IMR-90 (cell line): ENCODE results near the gene KCP. TPM values are rescaled to one million over a fixed set of nuclear protein-coding genes. Genes with fewer than 3 reads are reported as not detected.

ENCODE experiments used
- ATAC-seq: fragments of 200-7000 bp; cut with Tn5 transposase; 2 replicates; pipeline ENCODE4 v1.9.1; 2020; ENCODE audit warnings: low read depth, mild to moderate bottlenecking, moderate library complexity
- BruUV-seq: library from RNA; stranded (reverse); fragments of 400-500 nt; replicated peaks from 2 replicates; lab custom pipeline; 2021; lab: Mats Ljungman, UMichigan
- CTCF ChIA-PET: fragments of 300-600 bp; formaldehyde crosslinking; extraction: SDS; loops from one replicate; lab custom pipeline; 2021; ENCODE audit warnings: antibody characterized with exemption; lab: Yijun Ruan, JAX
- POLR2A ChIA-PET: fragments of 300-600 bp; sonication (Branson Sonifier 250); formaldehyde crosslinking; loops from one replicate; lab custom pipeline; 2022; ENCODE audit warnings: antibody characterized with exemption; ENCODE audit not compliant: unreplicated experiment; lab: Charles Lee
- DNase-seq: peaks from one replicate; pipeline ENCODE4 v3.0.0; 2013
- H2AFZ ChIP-seq: replicated peaks from 2 replicates; pipeline ENCODE3; 2013; ENCODE audit warnings: low read length, mild to moderate bottlenecking; ENCODE audit not compliant: poor library complexity
- H2AK5ac ChIP-seq: 2 replicates; pipeline ENCODE4 v1.6.1; 2013; ENCODE audit warnings: low read depth, low read length, inconsistent platforms
- H2AK9ac ChIP-seq: replicated peaks from 2 replicates; pipeline ENCODE3; 2013; ENCODE audit warnings: mild to moderate bottlenecking, low read depth, low read length, moderate library complexity; ENCODE audit not compliant: poor library complexity
- H2BK120ac ChIP-seq: 2 replicates; pipeline ENCODE4 v1.6.1; 2013; ENCODE audit warnings: low read depth, low read length, inconsistent platforms
- H2BK15ac ChIP-seq: 3 replicates; pipeline ENCODE4 v1.6.1; 2013; ENCODE audit warnings: low read depth, low read length, inconsistent platforms
- H2BK20ac ChIP-seq: 2 replicates; pipeline ENCODE4 v1.6.1; 2013; ENCODE audit warnings: low read depth, mild to moderate bottlenecking, inconsistent platforms, low read length, moderate library complexity
- H2BK5ac ChIP-seq: 2 replicates; pipeline ENCODE4 v1.6.1; 2013; ENCODE audit warnings: mild to moderate bottlenecking, low read depth, low read length, inconsistent platforms; ENCODE audit not compliant: poor library complexity, severe bottlenecking
- H3K14ac ChIP-seq: replicated peaks from 2 replicates; pipeline ENCODE4 v1.6.1; 2013; ENCODE audit warnings: low read depth, low read length, inconsistent platforms
- H3K18ac ChIP-seq: 2 replicates; pipeline ENCODE4 v1.6.1; 2013; ENCODE audit warnings: low read depth, low read length, control low read depth
- H3K23ac ChIP-seq: 2 replicates; pipeline ENCODE4 v1.6.1; 2013; ENCODE audit warnings: low read depth, low read length, inconsistent platforms
- H3K27ac ChIP-seq: 2 replicates; pipeline ENCODE4 v1.5.1; 2013; ENCODE audit warnings: mild to moderate bottlenecking, control low read depth, low read length; ENCODE audit not compliant: insufficient read depth
- H3K27me3 ChIP-seq: 2 replicates; pipeline ENCODE4 v1.6.1; 2013; ENCODE audit warnings: low read length; ENCODE audit not compliant: control insufficient read depth, insufficient read depth
- H3K36me3 ChIP-seq: 2 replicates; pipeline ENCODE4 v1.6.1; 2013; ENCODE audit warnings: low read length, mixed read lengths; ENCODE audit not compliant: control insufficient read depth, insufficient read depth
- H3K4ac ChIP-seq: 2 replicates; pipeline ENCODE4 v1.6.1; 2013; ENCODE audit warnings: low read depth, low read length, inconsistent platforms
- H3K4me1 ChIP-seq: 2 replicates; pipeline ENCODE4 v1.6.1; 2013; ENCODE audit warnings: low read length, mixed read lengths; ENCODE audit not compliant: control insufficient read depth, insufficient read depth
- H3K4me2 ChIP-seq: 2 replicates; pipeline ENCODE4 v1.6.1; 2013; ENCODE audit warnings: low read depth, mild to moderate bottlenecking, control low read depth, low read length, moderate library complexity
- H3K4me3 ChIP-seq: 2 replicates; pipeline ENCODE4 v1.5.1; 2013; ENCODE audit warnings: low read depth, mild to moderate bottlenecking, control low read depth, low read length, moderate library complexity; ENCODE audit not compliant: insufficient read depth
- H3K56ac ChIP-seq: 2 replicates; pipeline ENCODE4 v1.6.1; 2013; ENCODE audit warnings: low read length, inconsistent platforms; ENCODE audit not compliant: insufficient read depth; ENCODE audit errors: extremely low read depth
- H3K79me1 ChIP-seq, 2 experiments: 2 replicates each; pipeline ENCODE4 v1.6.1; 2013; ENCODE audit warnings: low read length in 2 of 2, inconsistent platforms in 1 of 2, low read depth in 1 of 2
- H3K9ac ChIP-seq: 2 replicates; pipeline ENCODE4 v1.6.1; 2013; ENCODE audit warnings: low read depth, low read length, control low read depth
- H3K9me1 ChIP-seq: 2 replicates; pipeline ENCODE4 v1.6.1; 2013; ENCODE audit warnings: low read length, inconsistent platforms; ENCODE audit not compliant: insufficient read depth
- H3K9me3 ChIP-seq: 2 replicates; pipeline ENCODE4 v1.6.1; 2013; ENCODE audit warnings: low read length; ENCODE audit not compliant: control insufficient read depth, insufficient read depth
- H4K20me1 ChIP-seq: 2 replicates; pipeline ENCODE4 v1.6.1; 2013; ENCODE audit warnings: low read length, inconsistent platforms; ENCODE audit not compliant: insufficient read depth
- H4K5ac ChIP-seq: 2 replicates; pipeline ENCODE4 v1.6.1; 2013; ENCODE audit warnings: mild to moderate bottlenecking, low read depth, low read length, control low read depth
- H4K8ac ChIP-seq, 2 experiments: 2 replicates each; pipeline ENCODE4 v1.6.1; 2013; ENCODE audit warnings: low read depth in 2 of 2, low read length in 2 of 2, control low read depth in 1 of 2, inconsistent platforms in 1 of 2
- H4K91ac ChIP-seq: 2 replicates; pipeline ENCODE4 v1.6.1; 2013; ENCODE audit warnings: low read depth, low read length, inconsistent platforms; ENCODE audit not compliant: insufficient read depth
- NFE2L2 ChIP-seq: fragments of 150-350 bp; IDR thresholded peaks from 2 replicates; pipeline ENCODE4 v1.6.1; 2016; ENCODE audit warnings: low read depth, mild to moderate bottlenecking, low read length
- POLR2A ChIP-seq: IDR thresholded peaks from 2 replicates; pipeline ENCODE4 v1.6.1; 2012; ENCODE audit warnings: mild to moderate bottlenecking, low read depth, low read length
- WGBS, 2 experiments: methylation state at CpG; one replicate each; pipeline versions ENCODE4 v1.1.5 to v1.1.7; 2013; ENCODE audit warnings: missing lambda C conversion rate in 2 of 2; ENCODE audit not compliant: insufficient read length in 1 of 2; ENCODE audit errors: extremely low coverage in 2 of 2; 5-methylcytosine and 5-hydroxymethylcytosine counted together
- dilution Hi-C: fragments of 300-500 bp; cut with HindIII; formaldehyde crosslinking; loops from one replicate; pipeline ENCODE4 v1.14.3; 2018; ENCODE audit warnings: low sequenced_read_pairs; ENCODE audit not compliant: unreplicated experiment
- in situ Hi-C: fragments of 300-500 bp; cut with MboI; formaldehyde crosslinking; loops from 3 replicates; pipeline ENCODE4 v1.14.3; 2019; ENCODE audit warnings: low sequenced_read_pairs, inconsistent platforms, mixed read lengths
- intact Hi-C: fragments of 100-400 bp; cut with micrococcal nuclease; formaldehyde crosslinking; loops from 2 replicates; pipeline ENCODE4 v1.10.0; 2022
- polyA plus RNA-seq, 3 experiments: library from polyadenylated mRNA; depleted of rRNA; stranded (reverse); fragments of >200 nt; gene quantifications; 2 replicates each; pipeline ENCODE4 v1.2.3, GENCODE V29; 2012; ENCODE audit warnings: low replicate concordance in 1 of 3
- total RNA-seq: library from RNA; depleted of rRNA; stranded (reverse); fragments of >200 nt; gene quantifications from 2 replicates; pipeline ENCODE4 v1.2.3, GENCODE V29; 2012

KCP gene
- total and polyA plus RNA-seq, 2 of the 4 experiments (the other 2 are of a cell fraction), result 0.03 TPM; not detected in 1

DNA sequence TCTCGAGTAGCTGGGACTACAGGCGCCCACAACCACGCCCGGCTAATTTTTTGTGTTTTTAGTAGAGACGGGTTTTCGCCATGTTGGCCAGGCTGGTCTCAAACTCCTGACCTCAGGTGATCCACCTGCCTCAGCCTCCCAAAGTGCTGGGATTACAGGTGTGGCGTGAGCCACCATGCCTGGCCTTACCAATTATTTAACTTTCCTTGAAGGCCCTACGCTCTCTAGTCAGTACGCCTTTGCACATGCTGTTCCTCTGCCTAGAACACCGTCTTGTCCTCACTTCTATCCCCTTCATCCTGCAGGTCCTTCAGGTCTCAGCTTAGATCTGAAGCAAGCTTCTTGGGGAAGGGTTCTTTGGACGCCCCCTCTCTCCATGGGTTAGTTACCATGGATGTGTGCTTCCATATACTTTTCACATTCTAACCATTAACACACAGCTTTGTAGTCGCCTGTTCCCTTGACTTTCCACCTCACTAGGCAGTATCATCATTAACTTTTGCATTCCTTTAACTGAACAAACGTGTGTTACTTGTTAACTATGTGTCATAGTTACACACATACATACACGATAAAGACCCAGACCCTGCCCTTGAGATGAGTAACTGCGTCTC lies 48.4 kb downstream of the KCP start:
- dilution Hi-C loops, result no loop called here

More for the DNA sequence above, 48.4 kb downstream of the KCP start:
- DNase-seq (no peak), ATAC-seq (no peak)
- TF ChIP-seq NFE2L2 (no peak), POLR2A (peak; percentile 20; the same call in 1 of the 2 replicates)
- ChIA-PET CTCF (interaction anchor here (0.5 to 0.6 kb wide), 2 partner anchors 39 to 328 kb away, joined by 3 read pairs; no protein-coding TSS in a partner anchor), POLR2A (interaction anchor here (0.5 kb wide), 1 partner anchor 350 kb away, joined by 4 read pairs; no protein-coding TSS in a partner anchor)
- peak overlapping the region; percentile 33 to 95 for H4K8ac ChIP-seq
- peak overlapping the region; percentile 68 for H2BK5ac ChIP-seq
- H3K14ac ChIP-seq, result peak overlapping the region; percentile 67
- no peaks in the 10 kb centered on the region for H3K9me3 ChIP-seq
- H3K4me3 ChIP-seq, result peak overlapping the region; percentile 46
- H4K5ac ChIP-seq, result peak overlapping the region; percentile 59; the same call in 1 of the 2 replicates
- intact Hi-C loops (no loop called here), in situ Hi-C loops (no loop called here)
- H2AK5ac ChIP-seq, result peak overlapping the region; percentile 63; the same call in 1 of the 2 replicates
- H3K9ac ChIP-seq, result peak overlapping the region; percentile 59; the same call in 1 of the 2 replicates
- peak overlapping the region; percentile 73 for H3K4ac ChIP-seq
- peaks cover 5% of the 10 kb centered on the region; the same call in 1 of the 2 replicates for H3K9me1 ChIP-seq
- H3K23ac ChIP-seq, result peak overlapping the region; percentile 48; the same call in 1 of the 2 replicates
- H2AK9ac ChIP-seq, result peak overlapping the region; percentile 93
- BruUV-seq, result no TSS peak
- H2BK120ac ChIP-seq, result no peak overlapping the region
- peaks cover 30% of the 10 kb centered on the region for H3K36me3 ChIP-seq
- H3K4me1 ChIP-seq, result peaks cover 2% of the 10 kb centered on the region
- H4K20me1 ChIP-seq, result peaks cover 31% of the 10 kb centered on the region
- peaks cover 11 to 16% of the 10 kb centered on the region in 2 experiments for H3K79me1 ChIP-seq
- H3K56ac ChIP-seq, result no peak overlapping the region
- no peak overlapping the region for H2BK15ac ChIP-seq
- H3K4me2 ChIP-seq, result peak overlapping the region; percentile 93
- no peaks in the 10 kb centered on the region for H3K27me3 ChIP-seq
- 63% methylated on average over 6 of the region's 15 CpGs; no CpG with 5 or more reads in 1 of the 2 experiments for WGBS, 2 experiments
- H3K27ac ChIP-seq, result peak overlapping the region; percentile 48
- H2BK20ac ChIP-seq, result no peak overlapping the region
- no peak overlapping the region for H3K18ac ChIP-seq
- peak overlapping the region; percentile 93 for H2AFZ ChIP-seq
- H4K91ac ChIP-seq, result peak overlapping the region; percentile 70
